Common myeloid progenitor, CD34-positive (primary cell): ENCODE results near the gene B3GALT4.

Experiments
- CTCF ChIA-PET: fragments of 350-600 bp; sonication (Branson Sonifier 250); formaldehyde crosslinking; loops from one replicate; lab custom pipeline; 2021; ENCODE audit warnings: antibody characterized with exemption; lab: Charles Lee
- POLR2A ChIA-PET: fragments of 350-600 bp; sonication (Branson Sonifier 250); formaldehyde crosslinking; loops from one replicate; lab custom pipeline; 2021; ENCODE audit warnings: antibody characterized with exemption; lab: Charles Lee
- DNase-seq, 3 donors: peaks; one replicate each; pipeline versions ENCODE4 v3.0.0 to v3.0.0-alpha.2; 2013
- H3K27ac ChIP-seq, 2 experiments: 1 replicate in 1 of 2; 2 replicates in 1 of 2; pipeline ENCODE4 v1.7.0; 2013; ENCODE audit warnings: inconsistent platforms in 2 of 2, low read length in 2 of 2, mild to moderate bottlenecking in 2 of 2, low read depth in 1 of 2, moderate library complexity in 1 of 2; ENCODE audit not compliant: severe bottlenecking in 2 of 2, insufficient read depth in 1 of 2, poor library complexity in 1 of 2
- H3K27me3 ChIP-seq, 5 experiments: replicated peaks in 2 of 5; 1 replicate in 3 of 5; 2 replicates in 2 of 5; pipeline versions ENCODE4 v1.6.1 to v1.7.0; 2013; ENCODE audit warnings: low read length in 4 of 5, mild to moderate bottlenecking in 2 of 5, moderate library complexity in 2 of 5, inconsistent platforms in 1 of 5; ENCODE audit not compliant: insufficient read depth in 5 of 5, control insufficient read depth in 4 of 5
- H3K36me3 ChIP-seq, 4 experiments: 1 replicate in 2 of 4; 2 replicates in 2 of 4; pipeline versions ENCODE4 v1.6.1 to v1.7.0; 2013; ENCODE audit warnings: low read length in 3 of 4, control low read depth in 1 of 4, mild to moderate bottlenecking in 1 of 4; ENCODE audit not compliant: control insufficient read depth in 4 of 4, insufficient read depth in 4 of 4
- H3K4me1 ChIP-seq, 4 experiments: 1 replicate in 3 of 4; 2 replicates in 1 of 4; pipeline versions ENCODE4 v1.6.1 to v1.7.1; 2013; ENCODE audit warnings: low read length in 3 of 4, mild to moderate bottlenecking in 3 of 4, control low read depth in 1 of 4, inconsistent platforms in 1 of 4, moderate library complexity in 1 of 4; ENCODE audit not compliant: control insufficient read depth in 4 of 4, insufficient read depth in 4 of 4; ENCODE audit errors: control extremely low read depth in 1 of 4
- H3K4me3 ChIP-seq, 7 experiments: 1 replicate in 4 of 7; 2 replicates in 3 of 7; pipeline versions ENCODE4 v1.5.1 to v1.7.0; 2013; ENCODE audit warnings: mild to moderate bottlenecking in 7 of 7, low read length in 6 of 7, moderate library complexity in 6 of 7, inconsistent platforms in 2 of 7, low read depth in 2 of 7, control low read depth in 1 of 7; ENCODE audit not compliant: insufficient read depth in 4 of 7, control insufficient read depth in 1 of 7; ENCODE audit errors: extremely low read depth in 1 of 7
- H3K9me3 ChIP-seq, 5 experiments: 1 replicate in 4 of 5; 2 replicates in 1 of 5; pipeline versions ENCODE4 v1.6.1 to v1.7.1; 2013; ENCODE audit warnings: low read length in 4 of 5, mild to moderate bottlenecking in 2 of 5, inconsistent platforms in 1 of 5, low read depth in 1 of 5, moderate library complexity in 1 of 5; ENCODE audit not compliant: control insufficient read depth in 4 of 5, insufficient read depth in 2 of 5; ENCODE audit errors: control extremely low read depth in 1 of 5
- WGBS: methylation state at CpG from one replicate; pipeline ENCODE4 v1.1.5; 2013; ENCODE audit not compliant: insufficient coverage; 5-methylcytosine and 5-hydroxymethylcytosine counted together

Gene B3GALT4

DNA sequence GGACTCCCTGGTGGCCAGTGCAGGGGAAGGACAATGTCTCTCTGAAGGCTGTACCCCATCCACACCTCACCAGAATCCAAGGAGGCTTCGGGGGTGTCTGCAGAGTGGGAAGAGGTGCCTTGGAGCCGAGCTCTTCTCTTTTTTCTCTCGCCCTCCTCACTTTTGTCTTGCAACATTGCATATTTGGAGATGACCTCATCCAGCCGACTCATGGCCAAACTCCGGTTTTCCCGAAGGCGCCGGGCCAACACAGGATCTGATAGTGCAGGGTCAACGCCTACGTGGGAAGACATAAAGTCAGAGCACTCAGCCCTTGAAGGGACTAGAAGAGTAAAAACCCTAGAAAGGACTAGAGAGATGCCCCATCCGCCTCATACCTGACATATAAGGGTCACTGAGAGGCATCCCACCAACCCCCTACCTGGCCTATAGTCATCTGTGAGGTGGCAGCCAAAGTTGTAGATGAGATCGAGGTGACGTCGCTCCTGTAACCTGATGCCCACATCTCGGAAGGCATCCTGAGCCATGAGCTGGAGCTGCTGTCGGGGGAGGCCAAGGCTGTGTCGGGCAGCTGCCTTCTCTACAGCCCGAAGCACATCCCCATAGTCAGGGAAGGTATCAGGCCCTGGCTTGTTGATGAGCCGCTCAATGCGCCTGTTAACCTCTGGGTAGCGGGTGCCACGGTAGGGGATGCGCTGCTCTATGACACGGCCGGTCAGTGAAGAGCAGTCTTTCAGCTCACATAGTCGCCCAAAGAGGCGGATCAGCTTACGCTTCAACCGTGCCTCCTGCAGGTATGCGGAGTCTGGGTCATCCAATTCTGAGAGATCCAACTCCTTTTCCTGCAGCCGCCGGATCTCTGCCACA, 43.6 kb downstream of the B3GALT4 start:
- ChIA-PET CTCF (interaction anchor here (0.6 to 0.9 kb wide), 2 partner anchors 9 to 22 kb away, joined by 3 read pairs; no protein-coding TSS in a partner anchor), POLR2A (interaction anchor here (0.5 kb wide), 1 partner anchor 15 kb away, joined by 3 read pairs; no protein-coding TSS in a partner anchor)
- DNase-seq, result no peak
- H3K36me3 ChIP-seq, result peaks cover 8 to 37% (median 29%) of the 10 kb centered on the region in 4 experiments
- H3K9me3 ChIP-seq, result no peaks in the 10 kb centered on the region
- H3K4me1 ChIP-seq, result peaks cover 10 to 71% (median 44%) of the 10 kb centered on the region in 4 experiments
- 96% methylated on average over 28 of the region's 32 CpGs for WGBS
- H3K27me3 ChIP-seq, result no peaks in the 10 kb centered on the region
- peak overlapping the region in 1 of 7 experiments; percentile 37 for H3K4me3 ChIP-seq
- peak overlapping the region in 1 of 2 experiments; percentile 28 for H3K27ac ChIP-seq

GRCh38 chr6:33321227-33321626, 44.3 kb downstream of the B3GALT4 start:
- ChIA-PET POLR2A (interaction anchor here (0.5 kb wide), 1 partner anchor 14 kb away, joined by 3 read pairs; no protein-coding TSS in a partner anchor), CTCF (interaction anchor here (0.9 kb wide), 1 partner anchor 9 kb away, joined by 3 read pairs; no protein-coding TSS in a partner anchor)
- peaks cover 10 to 67% (median 42%) of the 10 kb centered on the region in 4 experiments for H3K4me1 ChIP-seq
- WGBS, result 87% methylated on average over 8 of the region's 9 CpGs
- peak overlapping the region in 2 of 7 experiments; percentile 91 to 93 for H3K4me3 ChIP-seq
- peaks cover 8 to 36% (median 27%) of the 10 kb centered on the region in 4 experiments for H3K36me3 ChIP-seq
- peak overlapping the region; percentile 25 to 94 for H3K27ac ChIP-seq
- DNase-seq, result no peak
- H3K27me3 ChIP-seq, result no peaks in the 10 kb centered on the region
- H3K9me3 ChIP-seq, result no peaks in the 10 kb centered on the region

DNA sequence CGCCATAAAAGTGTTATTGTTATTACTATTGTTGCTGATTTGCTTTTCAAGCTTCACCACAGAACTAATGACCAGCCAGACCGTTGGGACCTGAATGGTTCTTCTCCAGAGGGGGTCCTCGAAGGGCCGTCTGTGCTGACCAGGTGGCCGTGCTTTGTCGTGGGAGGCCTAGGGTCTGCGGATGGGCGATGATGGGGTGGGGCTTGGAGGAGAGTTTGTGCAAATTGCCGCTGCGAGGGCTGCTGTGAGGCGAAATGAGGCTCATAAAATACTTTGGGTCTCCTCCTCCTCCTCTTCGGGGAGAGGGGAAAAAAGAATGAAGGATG, 46.7 kb downstream of the B3GALT4 start:
- Histone ChIP-seq H3K4me3 (peak overlapping the region; percentile 50 to 94 (median 90)), H3K9me3 (no peaks in the 10 kb centered on the region), H3K36me3 (peaks cover 8 to 33% (median 25%) of the 10 kb centered on the region in 4 experiments), H3K4me1 (peaks cover 10 to 51% (median 31%) of the 10 kb centered on the region in 4 experiments), H3K27ac (peak overlapping the region; percentile 85 to 94), H3K27me3 (no peaks in the 10 kb centered on the region)
- ChIA-PET CTCF (interaction anchor here (0.7 to 1.4 kb wide), 3 partner anchors 9 to 25 kb away, joined by 3 read pairs; no protein-coding TSS in a partner anchor), POLR2A (interaction anchor here (0.6 to 1.3 kb wide), 4 partner anchors 10 to 52 kb away, joined by 3 to 4 read pairs (median 3); partner anchors contain the start of genes RPS18 and VPS52)
- peak in 1 of 3 donors; percentile 32 for DNase-seq
- WGBS, result 0% methylated on average over 7 of the region's 12 CpGs

GRCh38 chr6:33324125-33324524, 47.2 kb downstream of the B3GALT4 start:
- ChIA-PET POLR2A (interaction anchor here (0.6 to 1.3 kb wide), 4 partner anchors 11 to 52 kb away, joined by 3 to 4 read pairs (median 3); partner anchors contain the start of genes RPS18 and VPS52), CTCF (interaction anchor here (0.6 to 1.4 kb wide), 4 partner anchors 8 to 98 kb away, joined by 3 read pairs; no protein-coding TSS in a partner anchor)
- Histone ChIP-seq H3K4me3 (peak overlapping the region in 6 of 7 experiments; percentile 79 to 94 (median 90)), H3K36me3 (peaks cover 8 to 27% (median 21%) of the 10 kb centered on the region in 4 experiments), H3K4me1 (peaks cover 10 to 46% (median 28%) of the 10 kb centered on the region in 4 experiments), H3K9me3 (no peaks in the 10 kb centered on the region), H3K27me3 (no peaks in the 10 kb centered on the region), H3K27ac (peak overlapping the region in 1 of 2 experiments; percentile 94)
- DNase-seq, result peak; percentile 47 to 71 (median 68)
- 0% methylated on average over 6 of the region's 7 CpGs for WGBS
